HepG2 (cell line): ENCODE data around the gene UTP4. TPM values are rescaled to one million over a fixed set of nuclear protein-coding genes. Genes with fewer than 3 reads are reported as not detected.

Experiments used
- BRD4 ChIP-seq: sonication (generic); formaldehyde crosslinking; IDR thresholded peaks from 2 replicates; pipeline ENCODE4 v1.4.0; 2020; ENCODE audit warnings: missing genetic modification reagents
- ETV5 ChIP-seq: IDR thresholded peaks from 2 replicates; pipeline ENCODE4 v1.6.1; 2018; ENCODE audit warnings: missing biosample characterization, missing genetic modification reagents, inconsistent platforms, borderline replicate concordance
- FOXK2 ChIP-seq: fragments of 450-650 bp; IDR thresholded peaks from 2 replicates; pipeline ENCODE4 v1.6.1; 2016
- GATA4 ChIP-seq: sonication (generic); IDR thresholded peaks from 2 replicates; pipeline ENCODE4 v1.6.1; 2016; ENCODE audit warnings: antibody characterized with exemption, low read depth, borderline replicate concordance
- HDAC1 ChIP-seq: sonication (generic); formaldehyde crosslinking; IDR thresholded peaks from 2 replicates; pipeline ENCODE4 v1.5.1; 2020; ENCODE audit warnings: mild to moderate bottlenecking, missing genetic modification reagents
- HNRNPL ChIP-seq: fragments of 200-400 bp; formaldehyde crosslinking; IDR thresholded peaks from 2 replicates; pipeline ENCODE4 v1.6.1; 2017; ENCODE audit warnings: mild to moderate bottlenecking, low read depth, low read length
- KMT2A ChIP-seq: sonication (generic); formaldehyde crosslinking; IDR thresholded peaks from 2 replicates; pipeline ENCODE4 v1.4.0; 2020; ENCODE audit warnings: missing genetic modification reagents
- NFE2L2 ChIP-seq: fragments of 150-350 bp; IDR thresholded peaks from 2 replicates; pipeline ENCODE4 v1.6.1; 2014; ENCODE audit warnings: low read length
- NONO ChIP-seq, 2 experiments: fragments of 450-650 bp in 1 of 2; sonication (generic) in 1 of 2; formaldehyde crosslinking in 1 of 2; IDR thresholded peaks in 1 of 2; conservative IDR thresholded peaks in 1 of 2; 2 replicates each; pipeline versions ENCODE4 v1.6.1 to v1.8.0; 2017 to 2022; ENCODE audit warnings: mild to moderate bottlenecking in 1 of 2, missing genetic modification reagents in 1 of 2, moderate library complexity in 1 of 2
- NPAS2 ChIP-seq: sonication (generic); formaldehyde crosslinking; IDR thresholded peaks from 2 replicates; pipeline ENCODE4 v1.8.0; 2022; ENCODE audit warnings: mild to moderate bottlenecking, missing genetic modification reagents, borderline replicate concordance
- PCBP1 ChIP-seq: fragments of 200-400 bp; formaldehyde crosslinking; IDR thresholded peaks from 2 replicates; pipeline ENCODE4 v1.6.1; 2017; ENCODE audit warnings: mild to moderate bottlenecking, low read depth, low read length, borderline replicate concordance
- SOX13 ChIP-seq, 3 experiments: fragments of 450-650 bp in 1 of 3; sonication (generic) in 1 of 3; formaldehyde crosslinking in 1 of 3; IDR thresholded peaks in 2 of 3; conservative IDR thresholded peaks in 1 of 3; 2 replicates each; pipeline versions ENCODE4 v1.5.0 to v1.6.1; 2016 to 2020; ENCODE audit warnings: antibody characterized with exemption in 1 of 3, mild to moderate bottlenecking in 1 of 3, missing compliant biosample characterization in 1 of 3, missing genetic modification reagents in 1 of 3, moderate library complexity in 1 of 3
- ZNF101 ChIP-seq: sonication (generic); formaldehyde crosslinking; IDR thresholded peaks from 2 replicates; pipeline ENCODE4 v1.4.0; 2020; ENCODE audit warnings: mild to moderate bottlenecking, low read depth, missing genetic modification reagents, borderline replicate concordance
- ZNF619 ChIP-seq: sonication (generic); formaldehyde crosslinking; IDR thresholded peaks from 2 replicates; pipeline ENCODE4 v1.4.0; 2020; ENCODE audit warnings: mild to moderate bottlenecking, missing genetic modification reagents
- ZNF644 ChIP-seq: IDR thresholded peaks from 2 replicates; pipeline ENCODE4 v1.6.1; 2016; ENCODE audit warnings: low read depth
- polyA plus RNA-seq, 8 experiments: library from polyadenylated mRNA; depleted of rRNA in 3 of 8; stranded (reverse) in 7 of 8; unstranded in 1 of 8; fragments of >200 nt; fragmentation: Illumina TruSeq in 4 of 8; extraction: Trizol in 4 of 8; gene quantifications; 2 replicates each; pipeline versions ENCODE4 v1.2.1 to v1.2.3, GENCODE V29; 2011 to 2016; ENCODE audit warnings: low read depth in 4 of 8, missing spikeins in 1 of 8, mixed read lengths in 1 of 8; ENCODE audit not compliant: insufficient read depth in 1 of 8
- total RNA-seq, 5 experiments: library from RNA; depleted of rRNA; stranded (reverse); fragments of >200 nt; fragmentation: Illumina TruSeq; extraction: Trizol; gene quantifications; 2 replicates each; pipeline ENCODE4 v1.2.3, GENCODE V29; 2016; ENCODE audit warnings: low read depth in 1 of 5
- TF ChIP-seq, protein P1 (sequence below): sonication (generic); formaldehyde crosslinking; IDR thresholded peaks from 2 replicates; pipeline ENCODE4 v1.4.0; 2020; ENCODE audit warnings: missing genetic modification reagents
- TF ChIP-seq, protein P2 (sequence below): conservative IDR thresholded peaks from 2 replicates; pipeline ENCODE4 v1.6.1; 2018; ENCODE audit warnings: missing genetic modification reagents
- TF ChIP-seq, protein P3 (sequence below): sonication (generic); formaldehyde crosslinking; IDR thresholded peaks from 2 replicates; pipeline ENCODE4 v1.4.0; 2020; ENCODE audit warnings: missing genetic modification reagents, borderline replicate concordance
- TF ChIP-seq, protein P4 (sequence below): IDR thresholded peaks from 2 replicates; pipeline ENCODE4 v1.6.1; 2018; ENCODE audit warnings: missing genetic modification reagents, mild to moderate bottlenecking, missing compliant biosample characterization
- TF ChIP-seq, protein P5 (sequence below): sonication (generic); formaldehyde crosslinking; conservative IDR thresholded peaks from 2 replicates; pipeline ENCODE4 v1.4.0; 2020; ENCODE audit warnings: missing genetic modification reagents
- TF ChIP-seq, protein P6 (sequence below): IDR thresholded peaks from 2 replicates; pipeline ENCODE4 v1.6.1; 2018; ENCODE audit warnings: missing genetic modification reagents

The UTP4 gene
- total and polyA plus RNA-seq, 2 of the 13 experiments (the other 11 are each of a cell fraction or from before 2014, with no cell fraction given), result 30.0 to 85.8 TPM

DNA sequence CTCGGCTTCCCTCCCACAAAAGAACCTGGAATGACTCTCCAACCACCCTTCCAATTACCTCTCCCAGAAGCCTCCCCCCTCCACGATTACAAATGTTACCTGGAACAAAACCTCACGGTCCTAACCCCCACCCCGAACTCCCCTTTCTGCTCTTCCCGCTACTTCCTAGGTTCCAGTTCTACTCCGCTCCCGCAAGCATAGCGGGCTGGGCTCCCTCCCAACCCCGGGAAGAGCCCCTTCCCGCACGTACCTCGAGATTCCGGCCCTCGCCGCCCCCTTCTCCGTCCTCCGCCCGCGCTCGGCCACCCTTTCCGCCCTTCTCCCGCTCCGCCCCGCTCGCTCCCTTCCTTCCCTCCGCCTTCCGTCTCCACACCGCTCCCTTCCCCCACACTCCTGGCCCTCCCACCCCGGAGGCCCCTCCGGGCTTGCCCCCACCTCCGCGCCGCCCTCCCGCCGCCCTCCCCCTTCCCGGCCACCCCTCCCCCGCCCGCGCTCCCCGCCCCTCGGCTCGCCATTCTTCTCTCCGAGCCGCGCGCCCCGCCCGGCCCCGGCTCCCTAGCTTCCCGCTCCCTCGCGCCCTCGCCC is 518 bp upstream of the UTP4 start (continued):
- TF ChIP-seq SOX13 (IDR thresholded peaks at IDR 0.05), result peak; percentile 7; the same call in 1 of the 2 replicates
- peak in 1 of 2 experiments; percentile 31; a peak in 1 of 4 replicates for TF ChIP-seq SOX13 (CRISPR knock-in tag; conservative IDR thresholded peaks at IDR 0.05 in 1 of 2, IDR thresholded peaks at IDR 0.05 in 1 of 2)
- TF ChIP-seq FOXK2, result no peak
- TF ChIP-seq, protein P1, sequence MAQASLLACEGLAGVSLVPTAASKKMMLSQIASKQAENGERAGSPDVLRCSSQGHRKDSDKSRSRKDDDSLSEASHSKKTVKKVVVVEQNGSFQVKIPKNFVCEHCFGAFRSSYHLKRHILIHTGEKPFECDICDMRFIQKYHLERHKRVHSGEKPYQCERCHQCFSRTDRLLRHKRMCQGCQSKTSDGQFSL (CRISPR knock-in tag), result 0 out of 2 replicates have a peak, but pooled peaks have one; percentile 43
- TF ChIP-seq NFE2L2, result no peak
- 0 out of 2 replicates have a peak, but pooled peaks have one; percentile 23 for TF ChIP-seq HDAC1 (CRISPR knock-in tag)
- TF ChIP-seq NPAS2, result no peak
- no peak for TF ChIP-seq ZNF644
- TF ChIP-seq ZNF101 (CRISPR knock-in tag), result 0 out of 2 replicates have a peak, but pooled peaks have one; percentile 74
- TF ChIP-seq, protein P2, sequence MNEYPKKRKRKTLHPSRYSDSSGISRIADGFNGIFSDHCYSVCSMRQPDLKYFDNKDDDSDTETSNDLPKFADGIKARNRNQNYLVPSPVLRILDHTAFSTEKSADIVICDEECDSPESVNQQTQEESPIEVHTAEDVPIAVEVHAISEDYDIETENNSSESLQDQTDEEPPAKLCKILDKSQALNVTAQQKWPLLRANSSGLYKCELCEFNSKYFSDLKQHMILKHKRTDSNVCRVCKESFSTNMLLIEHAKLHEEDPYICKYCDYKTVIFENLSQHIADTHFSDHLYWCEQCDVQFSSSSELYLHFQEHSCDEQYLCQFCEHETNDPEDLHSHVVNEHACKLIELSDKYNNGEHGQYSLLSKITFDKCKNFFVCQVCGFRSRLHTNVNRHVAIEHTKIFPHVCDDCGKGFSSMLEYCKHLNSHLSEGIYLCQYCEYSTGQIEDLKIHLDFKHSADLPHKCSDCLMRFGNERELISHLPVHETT (CRISPR knock-in tag), result peak; percentile 76; the same call in 1 of the 2 replicates
- TF ChIP-seq NONO (IDR thresholded peaks at IDR 0.05), result no peak
- 0 out of 2 replicates have a peak, but pooled peaks have one; percentile 43 for TF ChIP-seq NONO (CRISPR knock-in tag; conservative IDR thresholded peaks at IDR 0.05)
- TF ChIP-seq, protein P3, sequence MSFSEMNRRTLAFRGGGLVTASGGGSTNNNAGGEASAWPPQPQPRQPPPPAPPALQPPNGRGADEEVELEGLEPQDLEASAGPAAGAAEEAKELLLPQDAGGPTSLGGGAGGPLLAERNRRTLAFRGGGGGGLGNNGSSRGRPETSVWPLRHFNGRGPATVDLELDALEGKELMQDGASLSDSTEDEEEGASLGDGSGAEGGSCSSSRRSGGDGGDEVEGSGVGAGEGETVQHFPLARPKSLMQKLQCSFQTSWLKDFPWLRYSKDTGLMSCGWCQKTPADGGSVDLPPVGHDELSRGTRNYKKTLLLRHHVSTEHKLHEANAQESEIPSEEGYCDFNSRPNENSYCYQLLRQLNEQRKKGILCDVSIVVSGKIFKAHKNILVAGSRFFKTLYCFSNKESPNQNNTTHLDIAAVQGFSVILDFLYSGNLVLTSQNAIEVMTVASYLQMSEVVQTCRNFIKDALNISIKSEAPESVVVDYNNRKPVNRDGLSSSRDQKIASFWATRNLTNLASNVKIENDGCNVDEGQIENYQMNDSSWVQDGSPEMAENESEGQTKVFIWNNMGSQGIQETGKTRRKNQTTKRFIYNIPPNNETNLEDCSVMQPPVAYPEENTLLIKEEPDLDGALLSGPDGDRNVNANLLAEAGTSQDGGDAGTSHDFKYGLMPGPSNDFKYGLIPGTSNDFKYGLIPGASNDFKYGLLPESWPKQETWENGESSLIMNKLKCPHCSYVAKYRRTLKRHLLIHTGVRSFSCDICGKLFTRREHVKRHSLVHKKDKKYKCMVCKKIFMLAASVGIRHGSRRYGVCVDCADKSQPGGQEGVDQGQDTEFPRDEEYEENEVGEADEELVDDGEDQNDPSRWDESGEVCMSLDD (CRISPR knock-in tag), result no peak
- TF ChIP-seq GATA4, result no peak
- TF ChIP-seq ZNF619 (CRISPR knock-in tag), result peak; percentile 60; the same call in 1 of the 2 replicates
- 0 out of 2 replicates have a peak, but pooled peaks have one; percentile 61 for TF ChIP-seq PCBP1
- peak; percentile 61 for TF ChIP-seq ETV5 (CRISPR knock-in tag)
- TF ChIP-seq HNRNPL, result no peak
- TF ChIP-seq, protein P4, sequence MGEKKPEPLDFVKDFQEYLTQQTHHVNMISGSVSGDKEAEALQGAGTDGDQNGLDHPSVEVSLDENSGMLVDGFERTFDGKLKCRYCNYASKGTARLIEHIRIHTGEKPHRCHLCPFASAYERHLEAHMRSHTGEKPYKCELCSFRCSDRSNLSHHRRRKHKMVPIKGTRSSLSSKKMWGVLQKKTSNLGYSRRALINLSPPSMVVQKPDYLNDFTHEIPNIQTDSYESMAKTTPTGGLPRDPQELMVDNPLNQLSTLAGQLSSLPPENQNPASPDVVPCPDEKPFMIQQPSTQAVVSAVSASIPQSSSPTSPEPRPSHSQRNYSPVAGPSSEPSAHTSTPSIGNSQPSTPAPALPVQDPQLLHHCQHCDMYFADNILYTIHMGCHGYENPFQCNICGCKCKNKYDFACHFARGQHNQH, result peak; percentile 17; the same call in 1 of the 2 replicates
- TF ChIP-seq, protein P5, sequence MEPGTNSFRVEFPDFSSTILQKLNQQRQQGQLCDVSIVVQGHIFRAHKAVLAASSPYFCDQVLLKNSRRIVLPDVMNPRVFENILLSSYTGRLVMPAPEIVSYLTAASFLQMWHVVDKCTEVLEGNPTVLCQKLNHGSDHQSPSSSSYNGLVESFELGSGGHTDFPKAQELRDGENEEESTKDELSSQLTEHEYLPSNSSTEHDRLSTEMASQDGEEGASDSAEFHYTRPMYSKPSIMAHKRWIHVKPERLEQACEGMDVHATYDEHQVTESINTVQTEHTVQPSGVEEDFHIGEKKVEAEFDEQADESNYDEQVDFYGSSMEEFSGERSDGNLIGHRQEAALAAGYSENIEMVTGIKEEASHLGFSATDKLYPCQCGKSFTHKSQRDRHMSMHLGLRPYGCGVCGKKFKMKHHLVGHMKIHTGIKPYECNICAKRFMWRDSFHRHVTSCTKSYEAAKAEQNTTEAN (CRISPR knock-in tag), result no peak
- TF ChIP-seq, protein P6, sequence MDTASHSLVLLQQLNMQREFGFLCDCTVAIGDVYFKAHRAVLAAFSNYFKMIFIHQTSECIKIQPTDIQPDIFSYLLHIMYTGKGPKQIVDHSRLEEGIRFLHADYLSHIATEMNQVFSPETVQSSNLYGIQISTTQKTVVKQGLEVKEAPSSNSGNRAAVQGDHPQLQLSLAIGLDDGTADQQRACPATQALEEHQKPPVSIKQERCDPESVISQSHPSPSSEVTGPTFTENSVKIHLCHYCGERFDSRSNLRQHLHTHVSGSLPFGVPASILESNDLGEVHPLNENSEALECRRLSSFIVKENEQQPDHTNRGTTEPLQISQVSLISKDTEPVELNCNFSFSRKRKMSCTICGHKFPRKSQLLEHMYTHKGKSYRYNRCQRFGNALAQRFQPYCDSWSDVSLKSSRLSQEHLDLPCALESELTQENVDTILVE (CRISPR knock-in tag), result peak; percentile 86; the same call in 1 of the 2 replicates
- no peak for TF ChIP-seq KMT2A (CRISPR knock-in tag)
- TF ChIP-seq BRD4 (CRISPR knock-in tag), result no peak
